OCI-LY7 (cell line): ENCODE measurements around the gene MTHFD2L. TPM values are rescaled to one million over a fixed set of nuclear protein-coding genes. Genes with fewer than 3 reads are reported as not detected.

ENCODE experiments used
- BruUV-seq: library from RNA; stranded (reverse); fragments of 400-500 nt; replicated peaks from 2 replicates; lab custom pipeline; 2021; lab: Mats Ljungman, UMichigan
- CTCF ChIA-PET: fragments of 300-600 bp; sonication (Branson Sonifier 250); formaldehyde crosslinking; loops from one replicate; lab custom pipeline; 2022; ENCODE audit warnings: antibody characterized with exemption; ENCODE audit not compliant: unreplicated experiment; lab: Charles Lee
- POLR2A ChIA-PET: fragments of 300-600 bp; sonication (Branson Sonifier 250); formaldehyde crosslinking; loops from one replicate; lab custom pipeline; 2022; ENCODE audit warnings: antibody characterized with exemption; lab: Charles Lee
- DNase-seq: peaks from one replicate; pipeline ENCODE4 v3.0.0-alpha.2; 2015; ENCODE audit warnings: low spot score
- H2AFZ ChIP-seq: fragments of 200-600 bp; sonication (generic), shearing (Covaris generic); 2 replicates; pipeline ENCODE4 v1.6.1; 2014; ENCODE audit warnings: mild to moderate bottlenecking, antibody characterized with exemption, low read length, moderate library complexity
- H3K27ac ChIP-seq: fragments of 200-600 bp; sonication (generic); 2 replicates; pipeline ENCODE4 v1.5.1; 2014; ENCODE audit warnings: mixed run types, low read depth, mild to moderate bottlenecking, moderate library complexity, low read length, inconsistent platforms; ENCODE audit not compliant: poor library complexity, severe bottlenecking
- H3K36me3 ChIP-seq: fragments of 200-600 bp; sonication (generic); 2 replicates; pipeline ENCODE4 v1.6.1; 2014; ENCODE audit warnings: mild to moderate bottlenecking, antibody characterized with exemption, low read length, moderate library complexity, mixed read lengths; ENCODE audit not compliant: insufficient read depth
- H3K4me1 ChIP-seq: fragments of 200-600 bp; sonication (generic); 2 replicates; pipeline ENCODE4 v1.5.1; 2014; ENCODE audit warnings: mild to moderate bottlenecking, low read length; ENCODE audit not compliant: insufficient read depth, poor library complexity, severe bottlenecking
- H3K4me2 ChIP-seq: fragments of 200-600 bp; sonication (generic); 2 replicates; pipeline ENCODE4 v1.6.1; 2014; ENCODE audit warnings: mild to moderate bottlenecking, low read length
- H3K4me3 ChIP-seq: fragments of 200-600 bp; sonication (generic); 2 replicates; pipeline ENCODE4 v1.5.1; 2014; ENCODE audit warnings: mild to moderate bottlenecking, low read depth, low read length; ENCODE audit not compliant: poor library complexity, severe bottlenecking
- H3K79me2 ChIP-seq: fragments of 200-600 bp; sonication (generic); 2 replicates; pipeline ENCODE4 v1.6.1; 2016; ENCODE audit warnings: low read depth, mild to moderate bottlenecking, low read length, moderate library complexity, mixed read lengths; ENCODE audit not compliant: insufficient read depth
- H3K9me2 ChIP-seq: fragments of 200-600 bp; sonication (generic); 2 replicates; pipeline ENCODE4 v1.6.1; 2016; ENCODE audit warnings: mild to moderate bottlenecking, low read length, mixed read lengths; ENCODE audit not compliant: insufficient read depth
- H3K9me3 ChIP-seq: fragments of 200-600 bp; sonication (generic); 2 replicates; pipeline ENCODE4 v1.6.1; 2014; ENCODE audit warnings: mild to moderate bottlenecking, mixed run types, low read length, mixed read lengths
- H4K20me1 ChIP-seq: fragments of 200-600 bp; sonication (generic); 2 replicates; pipeline ENCODE4 v1.6.1; 2014; ENCODE audit warnings: mild to moderate bottlenecking, antibody characterized with exemption, low read length, moderate library complexity, mixed read lengths; ENCODE audit not compliant: insufficient read depth
- EZH2phosphoT487 ChIP-seq: fragments of 200-600 bp; sonication (generic); IDR thresholded peaks from 2 replicates; pipeline ENCODE4 v1.6.1; 2018; ENCODE audit warnings: low read depth, borderline replicate concordance, mild to moderate bottlenecking, mixed run types, antibody characterized with exemption, low read length, moderate library complexity, mixed read lengths
- intact Hi-C: fragments of 100-400 bp; cut with micrococcal nuclease; formaldehyde crosslinking; loops from one replicate; pipeline ENCODE4 v1.10.0; 2022; ENCODE audit not compliant: unreplicated experiment
- total RNA-seq, 2 experiments: library from RNA; depleted of rRNA in 1 of 2; stranded (reverse); fragments of >200 nt in 1 of 2; shearing (Covaris generic) in 1 of 2; gene quantifications; 2 replicates each; pipeline ENCODE4 v1.2.3, GENCODE V29; 2014 to 2022
- TF ChIP-seq, protein P1 (sequence below): fragments of 200-600 bp; sonication (generic); conservative IDR thresholded peaks from 2 replicates; pipeline ENCODE4 v1.5.1; 2014; ENCODE audit warnings: mild to moderate bottlenecking, antibody characterized with exemption, low read length, moderate library complexity, mixed read lengths

Gene MTHFD2L
- total RNA-seq, 2 experiments from 2014 or later: 18.7 to 18.9 TPM

DNA sequence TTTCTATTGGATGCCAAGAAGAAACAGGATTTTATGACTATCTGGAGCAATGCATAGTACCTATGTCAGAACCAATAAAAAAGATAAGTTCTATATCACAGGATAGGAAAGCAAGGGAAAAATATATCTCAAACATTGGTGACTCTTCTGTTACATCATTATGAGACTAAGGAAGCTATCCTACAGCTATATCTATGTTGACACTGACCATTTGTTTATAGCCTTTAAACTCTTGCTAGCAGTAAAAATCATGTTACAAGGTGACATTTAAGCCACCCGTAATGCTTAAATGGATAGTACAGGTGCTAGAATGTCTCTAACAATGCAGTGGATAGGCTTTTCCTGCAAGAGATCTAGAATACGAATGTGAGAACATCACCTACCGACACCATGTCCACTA, 121.8 kb downstream of the MTHFD2L start:
- Histone ChIP-seq H3K36me3 (no peaks in the 10 kb centered on the region), H3K4me2 (no peak overlapping the region), H3K4me1 (no peaks in the 10 kb centered on the region), H3K79me2 (no peaks in the 10 kb centered on the region), H4K20me1 (no peaks in the 10 kb centered on the region), H2AFZ (no peak overlapping the region), H3K27ac (no peak overlapping the region), H3K9me2 (no peaks in the 10 kb centered on the region), H3K4me3 (no peak overlapping the region), H3K9me3 (no peaks in the 10 kb centered on the region)
- ChIA-PET POLR2A (interaction anchor here (1.0 to 1.4 kb wide), 2 partner anchors 19 to 48 kb away, joined by 3 to 5 read pairs; no protein-coding TSS in a partner anchor), CTCF (no interaction called here)
- DNase-seq: no peak
- BruUV-seq: no TSS peak
- intact Hi-C loops: no loop called here
- no peak for TF ChIP-seq EZH2phosphoT487
- TF ChIP-seq, protein P1, sequence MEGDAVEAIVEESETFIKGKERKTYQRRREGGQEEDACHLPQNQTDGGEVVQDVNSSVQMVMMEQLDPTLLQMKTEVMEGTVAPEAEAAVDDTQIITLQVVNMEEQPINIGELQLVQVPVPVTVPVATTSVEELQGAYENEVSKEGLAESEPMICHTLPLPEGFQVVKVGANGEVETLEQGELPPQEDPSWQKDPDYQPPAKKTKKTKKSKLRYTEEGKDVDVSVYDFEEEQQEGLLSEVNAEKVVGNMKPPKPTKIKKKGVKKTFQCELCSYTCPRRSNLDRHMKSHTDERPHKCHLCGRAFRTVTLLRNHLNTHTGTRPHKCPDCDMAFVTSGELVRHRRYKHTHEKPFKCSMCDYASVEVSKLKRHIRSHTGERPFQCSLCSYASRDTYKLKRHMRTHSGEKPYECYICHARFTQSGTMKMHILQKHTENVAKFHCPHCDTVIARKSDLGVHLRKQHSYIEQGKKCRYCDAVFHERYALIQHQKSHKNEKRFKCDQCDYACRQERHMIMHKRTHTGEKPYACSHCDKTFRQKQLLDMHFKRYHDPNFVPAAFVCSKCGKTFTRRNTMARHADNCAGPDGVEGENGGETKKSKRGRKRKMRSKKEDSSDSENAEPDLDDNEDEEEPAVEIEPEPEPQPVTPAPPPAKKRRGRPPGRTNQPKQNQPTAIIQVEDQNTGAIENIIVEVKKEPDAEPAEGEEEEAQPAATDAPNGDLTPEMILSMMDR: no peak

DNA sequence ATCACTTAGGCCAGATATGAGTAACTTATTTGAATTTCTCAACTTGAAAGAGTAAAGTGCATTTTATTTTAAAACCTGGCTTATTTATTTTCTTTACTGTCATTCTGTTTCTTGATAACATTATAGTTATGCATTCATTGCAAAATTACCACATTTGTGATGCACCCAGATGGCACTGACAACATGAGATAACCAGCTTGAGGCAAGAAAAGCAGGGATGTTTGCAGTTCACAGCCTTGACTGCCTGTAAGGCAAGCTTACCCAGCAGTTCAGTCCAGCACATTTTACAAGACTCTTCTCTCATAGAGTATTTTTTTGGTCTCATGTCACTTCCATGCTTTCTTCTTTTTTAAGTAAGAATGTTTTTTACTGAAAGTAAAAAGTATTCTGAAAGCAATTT, 125.0 kb downstream of the MTHFD2L start:
- intact Hi-C loops: no loop called here
- Histone ChIP-seq H3K4me1 (no peaks in the 10 kb centered on the region), H3K27ac (no peak overlapping the region), H3K79me2 (no peaks in the 10 kb centered on the region), H3K4me2 (no peak overlapping the region), H4K20me1 (no peaks in the 10 kb centered on the region), H3K36me3 (no peaks in the 10 kb centered on the region), H2AFZ (no peak overlapping the region), H3K9me2 (no peaks in the 10 kb centered on the region), H3K4me3 (no peak overlapping the region), H3K9me3 (no peaks in the 10 kb centered on the region)
- TF ChIP-seq EZH2phosphoT487: no peak
- TF ChIP-seq, protein P1: no peak
- no peak for DNase-seq
- ChIA-PET POLR2A (no interaction called here), CTCF (no interaction called here)
- no TSS peak for BruUV-seq

DNA sequence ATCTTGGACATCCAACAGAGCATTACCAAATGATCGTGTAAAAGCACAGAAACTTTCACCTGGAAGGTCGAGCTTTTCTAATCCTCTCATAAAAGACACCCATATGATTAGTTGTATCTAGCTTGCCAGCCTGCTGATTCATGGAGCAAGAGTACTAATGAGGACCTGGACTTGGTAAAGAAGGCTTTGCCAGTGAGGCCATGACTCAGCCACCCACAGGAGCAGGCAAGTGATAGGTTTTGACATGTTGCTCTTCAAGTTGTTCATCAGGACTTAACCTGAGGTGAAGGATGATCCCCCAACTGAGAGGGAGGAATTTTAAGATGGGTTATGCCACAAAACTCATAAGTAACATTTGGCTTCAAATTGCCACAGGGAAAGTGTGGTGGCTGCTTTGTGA, 125.7 kb downstream of the MTHFD2L start:
- Histone ChIP-seq H3K9me3 (no peaks in the 10 kb centered on the region), H3K4me3 (no peak overlapping the region), H3K4me2 (no peak overlapping the region), H3K27ac (no peak overlapping the region), H3K9me2 (no peaks in the 10 kb centered on the region), H3K36me3 (no peaks in the 10 kb centered on the region), H3K4me1 (no peaks in the 10 kb centered on the region), H2AFZ (no peak overlapping the region), H3K79me2 (no peaks in the 10 kb centered on the region), H4K20me1 (no peaks in the 10 kb centered on the region)
- no peak for TF ChIP-seq EZH2phosphoT487
- TF ChIP-seq, protein P1: no peak
- BruUV-seq: no TSS peak
- intact Hi-C loops: no loop called here
- POLR2A ChIA-PET: no interaction called here
- CTCF ChIA-PET: no interaction called here
- DNase-seq: no peak
